Esophagus muscularis mucosa (tissue), 3 donors: ENCODE data around the gene SHB.

Source experiments
- CTCF ChIP-seq, 3 experiments: fragments of 200-600 bp in 2 of 3; fragments of 450-650 bp in 1 of 3; sonication (generic) in 2 of 3; IDR thresholded peaks; one replicate each; pipeline ENCODE4 v1.5.1; 2017 to 2019; ENCODE audit warnings: antibody characterized with exemption in 3 of 3, mild to moderate bottlenecking in 2 of 3, moderate library complexity in 1 of 3
- POLR2A ChIP-seq: fragments of 450-650 bp; IDR thresholded peaks from one replicate; pipeline ENCODE4 v1.6.1; 2017; ENCODE audit warnings: antibody characterized with exemption, moderate library complexity, mild to moderate bottlenecking, low read depth
- POLR2AphosphoS5 ChIP-seq, 2 donors: sonication (generic); formaldehyde crosslinking; IDR thresholded peaks; one replicate each; pipeline ENCODE4 v1.6.1; 2017; ENCODE audit warnings: antibody characterized with exemption in 2 of 2

- TF ChIP-seq CTCF (IDR thresholded peaks at IDR 0.05) (no peak), POLR2A (no peak), POLR2AphosphoS5 (IDR thresholded peaks at IDR 0.05) (no peak)
Measured at GRCh38 chr9:38054653-38055052, 14.4 kb downstream of the SHB start.
